GM12892 (cell line): ENCODE data around the gene DYRK2.

Experiments used
- POLR2A ChIP-seq: IDR thresholded peaks from 2 replicates; pipeline ENCODE4 v1.6.1; 2011; ENCODE audit warnings: low read depth, low read length, control low read depth
- POLR2AphosphoS5 ChIP-seq: IDR thresholded peaks from 2 replicates; pipeline ENCODE4 v1.6.1; 2011; ENCODE audit warnings: low read depth, low read length, control low read depth

DNA sequence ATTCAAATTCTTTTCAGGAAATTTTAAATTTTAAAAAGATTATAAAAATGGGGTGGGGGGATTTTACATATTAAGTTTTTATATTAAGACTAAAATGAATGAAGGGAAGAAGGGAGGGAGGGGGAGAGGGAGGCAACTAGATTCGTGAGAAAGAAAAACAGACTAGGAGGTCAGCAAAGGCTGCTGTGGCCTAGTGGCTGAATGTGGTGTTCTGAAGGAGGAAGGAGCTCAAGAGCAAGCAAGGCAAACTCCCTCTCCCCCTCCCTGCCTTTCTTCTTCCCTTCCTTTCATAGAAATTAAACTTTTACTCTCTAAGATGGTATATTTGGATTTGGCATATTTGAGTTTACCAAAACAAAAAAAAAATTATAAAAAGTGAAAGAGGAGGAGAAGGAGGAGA is 18.1 kb downstream of the DYRK2 start:
- TF ChIP-seq POLR2A: no peak
- TF ChIP-seq POLR2AphosphoS5: no peak
